Midbrain (tissue), 1 donor: ENCODE data around the gene RFC2.
"Not testable (repeated sequence)": the region's sequence is repeated elsewhere in the genome, so short reads cannot be mapped to it uniquely, and the experiment has no call there.

Experiments used
- DNase-seq: peaks from one replicate; lab custom pipeline; 2025; lab: John Stamatoyannopoulos, UW

RFC2 gene

GRCh38 chr7:74217455-74218342 lies 36.5 kb downstream of the RFC2 start:
- peak; percentile 38 for DNase-seq

DNA sequence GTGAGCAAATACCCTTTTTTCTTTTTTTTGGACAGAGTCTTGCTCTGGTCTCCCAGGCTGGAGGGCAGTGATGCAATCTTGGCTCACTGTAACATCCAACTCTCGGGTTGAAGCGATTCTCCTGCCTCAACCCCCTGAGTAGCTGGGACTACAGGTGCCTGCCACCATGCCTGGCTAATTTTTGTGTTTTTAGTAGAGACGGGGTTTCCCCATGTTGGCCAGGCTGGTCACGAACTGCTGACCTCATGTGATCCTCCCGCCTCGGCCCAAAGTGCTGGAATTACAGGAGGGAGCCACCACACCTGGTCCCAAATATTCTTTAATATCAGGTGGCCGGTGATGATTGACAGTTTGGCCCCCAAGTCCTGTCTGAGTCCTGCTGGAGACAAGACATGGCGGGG lies 37.8 kb downstream of the RFC2 start:
- no peak for DNase-seq

- DNase-seq = no peak
These were observed 38.3 kb downstream of the RFC2 start for GRCh38 chr7:74215921-74216320.

DNA sequence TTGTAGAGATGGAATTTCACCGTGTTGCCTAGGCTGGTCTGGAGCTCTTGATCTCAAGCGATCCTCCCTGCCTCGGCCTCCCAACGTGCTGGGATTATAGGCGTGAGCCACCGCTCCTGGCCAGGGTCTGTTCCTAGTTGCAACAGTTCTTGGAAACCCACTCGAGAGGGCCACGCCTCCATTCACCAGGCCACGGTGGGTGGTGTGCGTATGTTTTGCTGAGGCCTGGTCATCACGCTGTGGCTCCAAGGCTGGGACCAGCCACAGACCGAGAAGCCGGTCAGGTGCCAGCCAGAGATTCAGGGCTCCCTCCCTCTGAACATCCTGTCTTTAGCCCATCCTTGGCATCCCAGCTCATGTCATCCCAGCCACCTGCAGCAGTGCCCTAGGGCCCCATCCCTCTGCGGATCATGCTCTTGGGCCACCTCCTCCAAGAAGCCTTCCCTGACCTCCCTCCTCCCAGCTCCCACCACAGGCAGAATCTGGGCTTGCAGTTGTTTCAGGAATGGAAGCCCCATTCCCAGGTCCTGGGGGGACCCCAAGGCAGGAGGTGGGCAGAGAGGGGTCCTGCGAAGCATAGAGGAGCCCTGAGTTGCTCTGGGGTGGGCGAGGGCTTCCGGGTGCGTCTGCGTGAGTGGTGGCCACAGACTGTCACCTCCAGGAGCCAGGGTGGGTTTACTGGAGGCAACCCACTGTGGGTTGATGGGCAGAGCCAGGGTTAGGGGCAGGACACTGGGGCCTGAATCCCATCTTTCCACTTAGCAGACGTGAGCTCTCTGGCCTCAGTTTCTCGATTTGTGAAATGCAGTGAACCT lies 39.2 kb downstream of the RFC2 start:
- DNase-seq = no peak

GRCh38 chr7:74212661-74213060 lies 41.5 kb downstream of the RFC2 start:
- no peak for DNase-seq

GRCh38 chr7:74208241-74208640 lies 46.0 kb downstream of the RFC2 start:
- not testable (repeated sequence) for DNase-seq

- DNase-seq = no peak
These were observed 46.6 kb downstream of the RFC2 start for GRCh38 chr7:74207586-74207985.

- peak; percentile 89 for DNase-seq
These were observed 47.5 kb downstream of the RFC2 start for GRCh38 chr7:74206589-74207120.

DNA sequence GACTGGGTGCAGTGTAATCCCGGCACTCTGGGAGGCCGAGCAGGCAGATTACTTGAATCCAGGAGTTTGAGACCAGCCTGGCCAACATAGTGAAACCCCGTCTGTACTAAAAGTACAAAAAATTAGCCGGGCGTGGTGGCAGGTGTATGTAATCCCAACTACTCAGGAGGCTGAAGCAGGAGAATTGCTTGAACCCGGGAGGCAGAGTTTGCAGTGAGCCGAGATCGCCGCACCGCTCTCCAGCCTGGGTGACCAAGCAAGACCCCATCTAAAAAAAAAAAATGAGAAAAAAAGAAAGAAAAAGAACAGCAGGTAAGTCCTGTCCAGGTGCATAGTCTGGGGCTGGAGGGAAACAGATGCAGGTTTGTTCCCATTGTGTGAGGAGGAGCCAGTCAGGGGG lies 48.1 kb downstream of the RFC2 start:
- DNase-seq = not testable (repeated sequence)

- no peak for DNase-seq
These were observed 50.1 kb downstream of the RFC2 start for GRCh38 chr7:74203956-74204618.

- DNase-seq = peak; percentile 47
These were observed 51.2 kb downstream of the RFC2 start for GRCh38 chr7:74202841-74203556.

- no peak for DNase-seq
These were observed 54.4 kb downstream of the RFC2 start for GRCh38 chr7:74199551-74200355.

GRCh38 chr7:74197449-74198124 lies 56.6 kb downstream of the RFC2 start:
- no peak for DNase-seq

GRCh38 chr7:74195968-74196654 lies 58.1 kb downstream of the RFC2 start:
- DNase-seq = peak; percentile 25

DNA sequence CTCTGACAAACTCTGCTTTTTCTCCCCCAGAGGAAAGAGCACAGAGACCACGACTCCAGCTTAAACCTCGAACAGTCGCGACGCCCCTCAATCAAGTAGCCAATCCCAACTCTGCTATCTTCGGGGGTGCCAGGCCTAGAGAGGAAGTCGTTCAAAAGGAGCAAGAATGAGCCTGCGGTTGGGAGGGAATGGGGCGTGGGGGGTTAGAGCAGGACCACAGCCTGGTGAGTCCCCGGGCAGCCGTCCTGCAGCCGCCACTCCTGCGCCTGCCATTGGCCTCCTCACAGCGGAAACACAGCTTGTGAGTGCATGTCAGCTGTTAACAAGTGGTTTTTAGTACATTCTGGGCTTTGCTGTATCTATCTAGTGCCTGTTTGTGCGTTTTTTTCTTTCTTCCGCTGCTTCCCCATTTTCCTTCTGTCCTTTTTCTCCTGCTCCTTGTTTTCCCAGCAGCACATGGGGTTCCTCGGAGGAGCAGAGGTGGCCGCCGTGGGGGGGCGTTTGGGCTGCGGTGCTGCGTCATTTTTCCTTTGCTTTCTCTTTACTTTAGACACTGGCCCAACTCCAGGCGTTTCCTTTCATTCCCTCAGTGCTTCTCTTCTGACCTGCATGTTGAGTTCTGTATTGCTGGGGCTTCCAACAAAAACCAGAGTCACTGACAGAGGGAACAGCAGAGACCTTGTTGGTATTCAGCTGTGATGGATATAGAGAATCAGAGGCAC lies 58.9 kb downstream of the RFC2 start:
- DNase-seq = peak; percentile 37

DNA sequence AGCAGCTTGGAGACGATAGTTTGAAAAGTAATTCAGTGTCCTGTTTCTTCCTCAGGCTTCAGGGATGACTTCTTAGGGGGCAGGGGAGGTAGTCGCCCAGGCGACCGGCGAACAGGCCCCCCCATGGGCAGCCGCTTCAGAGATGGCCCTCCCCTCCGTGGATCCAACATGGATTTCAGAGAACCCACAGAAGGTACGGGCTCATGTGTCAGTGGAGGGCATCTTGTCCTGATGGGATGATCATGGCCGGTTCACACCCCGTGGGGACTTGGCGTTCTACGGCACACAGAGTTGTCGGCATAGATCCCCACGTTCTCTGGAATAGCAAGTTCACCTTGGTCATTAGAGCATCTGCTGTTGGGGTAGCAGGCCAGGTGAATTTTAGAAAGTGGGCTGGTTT lies 59.5 kb downstream of the RFC2 start:
- no peak for DNase-seq

DNA sequence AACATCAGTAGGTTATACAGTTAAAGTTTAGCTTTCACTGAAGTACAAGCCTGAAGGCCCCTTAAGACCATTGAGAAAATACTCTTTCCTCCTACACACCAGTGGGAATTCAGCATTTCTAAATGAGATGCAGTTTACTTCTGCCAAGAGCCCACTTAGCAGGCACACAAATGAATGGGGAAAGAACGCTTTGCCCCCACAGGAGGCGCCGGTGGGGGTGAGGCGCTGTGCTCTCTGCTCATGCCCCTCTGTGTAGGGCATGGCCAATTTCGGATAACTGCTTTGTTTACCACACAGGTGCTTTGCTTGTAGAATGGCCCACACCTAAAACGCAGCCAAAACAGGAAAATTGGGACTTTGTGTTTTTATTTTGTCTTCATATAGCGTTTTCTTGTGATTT lies 60.3 kb downstream of the RFC2 start:
- no peak for DNase-seq

- no peak for DNase-seq
These were observed 61.1 kb downstream of the RFC2 start for GRCh38 chr7:74193054-74193453.

DNA sequence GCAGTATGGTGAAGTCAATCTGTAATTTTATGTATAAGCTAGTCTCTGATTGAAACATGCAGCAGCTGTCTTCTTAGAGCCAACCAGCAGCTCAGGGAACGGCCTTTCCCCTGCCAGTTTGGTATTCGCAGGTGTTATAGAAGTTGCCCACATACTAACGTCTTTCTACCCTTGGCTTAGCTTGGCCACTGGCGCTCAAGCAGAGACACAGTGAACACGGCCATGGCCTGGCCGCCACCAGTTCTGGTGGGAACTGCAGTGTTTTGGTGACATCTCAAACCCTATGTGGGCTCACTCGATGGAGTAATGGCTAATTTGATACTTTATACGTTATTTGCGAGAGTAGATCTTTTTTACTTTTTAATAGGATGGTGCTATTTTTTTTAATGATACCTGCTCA lies 63.0 kb downstream of the RFC2 start:
- DNase-seq = no peak
